NCI-H2107 treated with DMSO at 0.1 percent for 48 hours (cell line): ENCODE measurements around the gene PDE8A.
A peak's percentile ranks its signal among the peaks of the same experiment; 100 is the strongest.
"Not testable (repeated sequence)": the region's sequence is repeated elsewhere in the genome, so short reads cannot be mapped to it uniquely, and the experiment has no call there.

Experiments used
- DNase-seq: peaks from one replicate; lab custom pipeline; 2025; ENCODE audit not compliant: unreplicated experiment; lab: John Stamatoyannopoulos, UW

The PDE8A gene

DNA sequence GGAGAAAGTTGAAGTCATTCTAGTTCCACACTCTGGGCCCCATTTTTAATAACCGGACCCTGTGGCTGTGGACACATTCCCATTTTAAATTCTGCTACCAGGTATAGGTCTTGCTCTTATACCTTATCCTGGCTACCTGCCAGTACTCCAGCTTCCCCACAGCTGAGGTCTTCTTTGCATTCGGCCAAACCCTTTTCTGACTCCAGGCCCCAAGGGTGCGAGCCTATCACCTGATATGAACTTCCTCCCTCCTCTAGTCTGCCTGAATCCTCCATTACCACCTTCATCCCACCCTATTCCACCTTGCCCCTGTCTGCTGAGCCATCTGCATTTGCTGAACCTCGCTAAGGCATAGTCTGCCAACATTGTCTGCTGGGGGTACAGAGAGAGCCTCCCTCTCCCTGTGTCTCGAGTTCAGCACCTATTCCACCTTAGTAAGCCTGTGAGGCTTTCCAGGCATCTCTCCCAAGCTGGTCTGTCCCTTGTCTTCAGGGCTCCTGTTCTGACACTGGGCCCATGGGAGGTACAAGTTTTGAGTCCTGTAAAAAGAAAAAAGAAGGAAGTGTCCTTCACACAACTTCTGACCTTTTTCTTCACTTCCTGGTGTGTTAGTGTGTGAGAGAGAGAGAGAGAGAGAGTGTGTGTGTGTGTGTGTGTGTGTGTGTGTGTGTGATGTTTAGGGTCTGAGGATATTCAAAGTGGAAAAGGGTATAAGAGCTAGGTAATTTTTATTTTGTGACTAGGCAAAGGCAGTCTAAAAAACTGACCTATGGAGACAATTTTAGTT, 27.0 kb downstream of the PDE8A start:
- DNase-seq, result no peak

DNA sequence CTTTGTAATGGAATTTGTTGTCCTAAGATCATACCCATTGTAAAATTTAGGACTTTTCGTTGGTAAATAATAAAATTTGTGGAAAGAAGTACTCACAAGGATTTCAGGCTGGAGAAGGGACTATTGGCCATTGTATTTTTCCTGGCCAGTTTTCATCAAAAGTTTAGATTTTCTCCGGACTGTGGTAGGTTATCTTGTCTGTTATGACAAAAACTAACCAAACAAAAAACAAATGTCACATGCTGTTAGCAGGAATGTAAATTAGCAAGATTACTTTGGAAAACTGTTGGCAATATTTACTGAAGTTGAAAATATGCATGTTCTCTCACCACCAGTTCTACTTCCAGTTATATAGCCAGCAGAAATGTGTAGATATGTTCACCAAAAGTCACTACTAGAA, 27.8 kb downstream of the PDE8A start:
- no peak for DNase-seq

DNA sequence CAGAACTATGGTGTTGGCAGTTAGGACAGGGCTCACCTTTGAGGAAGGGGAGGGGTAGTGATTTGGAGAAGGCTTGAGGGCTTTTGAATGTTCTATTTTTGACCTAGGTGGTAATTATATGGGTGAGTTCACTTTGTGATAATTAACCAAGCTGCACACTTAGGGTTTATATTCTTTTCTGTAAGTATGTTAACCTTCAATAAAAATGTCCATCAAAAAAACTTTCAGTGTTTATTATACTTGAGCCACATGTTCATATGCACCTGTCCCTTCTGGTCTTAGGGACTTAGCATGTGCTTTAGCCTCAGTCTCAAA, 28.4 kb downstream of the PDE8A start:
- no peak for DNase-seq

GRCh38 chr15:85010386-85011159, 28.9 kb downstream of the PDE8A start:
- peak; percentile 43 for DNase-seq

- DNase-seq, result no peak
Measured at GRCh38 chr15:85011160-85011571, 29.5 kb downstream of the PDE8A start.

GRCh38 chr15:85011724-85012123, 30.1 kb downstream of the PDE8A start:
- not testable (repeated sequence) for DNase-seq

DNA sequence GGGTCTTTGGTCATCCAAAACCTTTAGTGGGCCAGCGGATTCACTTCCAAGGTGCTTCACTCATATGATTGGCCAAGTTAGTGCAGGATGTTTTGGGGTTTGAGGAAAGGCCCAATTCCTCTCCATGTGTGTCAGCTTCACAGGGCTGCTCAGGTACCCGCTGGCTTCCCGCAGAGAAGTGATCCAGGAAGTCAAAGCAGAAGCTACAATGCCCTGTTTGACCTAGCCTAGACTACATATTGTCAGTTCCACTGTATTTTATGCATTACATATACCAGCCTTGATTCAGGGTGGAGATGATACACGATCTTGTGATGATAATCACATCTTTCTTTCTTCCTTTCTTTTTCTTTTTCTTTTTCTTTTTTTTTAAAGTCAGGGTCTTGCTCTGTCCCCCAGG, 32.1 kb downstream of the PDE8A start:
- no peak for DNase-seq

DNA sequence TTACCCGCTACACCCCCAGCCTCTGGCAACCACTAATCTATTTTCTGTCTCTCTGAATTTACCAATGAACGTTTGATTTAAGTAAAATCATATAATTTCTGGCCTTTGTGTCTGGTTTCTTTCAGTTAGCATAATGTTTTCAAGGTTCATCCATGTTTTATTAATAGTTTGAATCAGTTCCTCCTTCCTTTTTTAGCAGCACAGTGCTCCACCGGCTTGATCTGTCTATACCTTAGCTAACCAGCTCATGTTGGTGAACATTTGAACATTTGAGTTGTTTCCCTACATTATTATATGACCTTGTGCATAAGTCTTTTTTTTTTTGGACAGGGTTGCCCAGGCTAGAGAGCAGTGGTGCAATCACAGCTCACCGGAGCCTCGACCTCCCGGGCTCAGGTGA, 33.3 kb downstream of the PDE8A start:
- no peak for DNase-seq

DNA sequence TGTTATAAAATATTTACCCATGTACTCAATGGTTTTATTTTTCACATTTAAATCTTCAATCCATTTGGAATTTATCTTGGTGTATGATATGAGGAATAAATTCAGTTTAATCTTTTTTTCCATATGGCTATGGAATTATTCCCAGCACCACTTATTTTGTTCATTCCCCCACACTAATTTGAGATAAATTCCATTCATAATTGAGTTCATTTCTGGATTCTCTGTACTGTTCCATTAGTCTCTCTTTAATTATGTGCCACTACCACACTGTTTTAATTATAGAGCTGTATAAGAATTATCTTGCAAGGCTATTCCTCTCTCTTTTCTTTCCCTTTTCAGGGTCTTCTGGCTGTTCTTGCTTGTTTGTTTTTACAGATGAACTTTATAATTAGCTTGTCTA, 34.6 kb downstream of the PDE8A start:
- no peak for DNase-seq

- no peak for DNase-seq
Measured at GRCh38 chr15:85019815-85020590, 38.3 kb downstream of the PDE8A start.

GRCh38 chr15:85021409-85021808, 39.8 kb downstream of the PDE8A start:
- DNase-seq, result no peak

GRCh38 chr15:85022860-85023403, 41.3 kb downstream of the PDE8A start:
- no peak for DNase-seq

DNA sequence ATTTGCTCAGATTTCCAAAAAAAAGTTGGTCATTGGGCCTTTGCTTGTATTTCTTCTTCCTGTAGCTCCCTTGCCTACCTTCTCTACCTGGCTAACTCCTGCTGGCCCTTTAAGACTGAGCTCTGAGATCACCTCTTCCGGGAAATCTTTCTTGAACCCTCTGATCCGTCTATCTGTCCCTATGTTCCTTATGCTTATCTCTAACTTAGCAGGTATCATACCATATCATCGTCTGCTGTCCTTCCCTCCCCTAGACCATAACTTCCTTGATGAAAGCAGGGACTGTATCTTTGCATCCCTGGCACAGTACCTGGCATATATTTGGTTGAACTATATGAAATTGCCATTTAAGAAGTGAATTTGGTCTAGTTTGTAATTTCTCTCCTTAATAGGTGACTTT, 42.3 kb downstream of the PDE8A start:
- DNase-seq, result no peak

GRCh38 chr15:85024509-85025336, 43.1 kb downstream of the PDE8A start:
- no peak for DNase-seq

DNA sequence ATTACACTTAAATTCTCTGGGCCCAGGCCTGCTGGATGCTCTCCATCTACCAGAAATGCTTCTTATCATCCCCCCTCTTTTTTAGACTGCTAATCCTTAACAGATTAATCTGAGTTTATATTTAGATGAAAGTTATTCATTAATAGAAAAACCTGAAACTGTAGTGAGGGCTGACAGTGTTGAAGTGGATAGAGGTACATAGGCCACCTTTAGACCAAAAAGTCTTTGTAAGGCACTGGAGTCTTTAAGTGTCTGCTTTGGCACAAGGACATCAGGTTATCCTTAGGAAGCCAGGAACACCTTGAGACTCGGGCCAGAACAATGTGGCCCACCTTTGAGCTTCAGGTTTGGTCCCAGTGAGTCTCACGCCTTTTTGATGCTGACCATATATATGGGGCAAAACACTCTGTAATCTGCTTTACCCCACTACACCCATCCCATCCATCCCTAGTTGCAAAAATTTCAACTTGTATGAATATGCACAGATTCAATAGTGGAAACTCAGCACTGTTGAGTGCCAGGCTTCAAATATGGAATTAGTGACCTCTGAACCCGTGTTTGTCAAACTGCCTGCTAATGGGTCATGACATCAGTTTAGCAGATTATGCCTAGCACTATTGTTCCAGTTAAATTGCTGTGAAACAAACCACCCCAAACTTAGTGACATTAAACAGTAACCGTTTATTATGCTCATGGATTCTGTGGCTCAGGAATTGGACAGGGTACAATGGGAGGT, 44.0 kb downstream of the PDE8A start:
- no peak for DNase-seq

GRCh38 chr15:85026304-85027032, 44.8 kb downstream of the PDE8A start:
- DNase-seq, result no peak

DNA sequence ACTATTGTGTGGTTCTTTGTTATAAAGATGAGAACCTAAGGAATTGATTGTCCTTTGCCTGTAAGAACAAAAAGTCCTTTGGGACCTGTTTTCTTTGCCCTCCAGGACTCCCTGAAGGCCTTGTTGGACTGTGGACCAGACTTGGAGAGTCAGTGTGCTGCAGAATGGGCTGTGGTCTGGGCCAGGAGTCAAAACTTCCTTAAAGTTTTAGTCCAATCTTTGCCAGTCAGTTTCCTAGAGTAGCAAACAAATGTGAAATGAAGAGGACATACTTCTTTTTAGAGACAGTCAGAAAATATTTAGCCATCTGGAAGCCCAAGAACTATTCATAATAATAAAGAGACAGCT, 45.4 kb downstream of the PDE8A start:
- DNase-seq, result no peak

GRCh38 chr15:85027421-85027820, 45.8 kb downstream of the PDE8A start:
- DNase-seq, result no peak

GRCh38 chr15:85028416-85028815, 46.8 kb downstream of the PDE8A start:
- no peak for DNase-seq
